GM23248 (cell line): ENCODE results near the gene CTSE. TPM values are rescaled to one million over a fixed set of nuclear protein-coding genes. Genes with fewer than 3 reads are reported as not detected.

Source experiments
- DNase-seq: peaks from one replicate; pipeline ENCODE4 v3.0.0-alpha.2; 2015
- H2AFZ ChIP-seq: fragments of 200-600 bp; sonication (generic); 2 replicates; pipeline ENCODE4 v1.6.1; 2016; ENCODE audit warnings: antibody characterized with exemption
- H3F3A ChIP-seq: fragments of 200-600 bp; sonication (generic); 2 replicates; pipeline ENCODE4 v1.6.1; 2016; ENCODE audit warnings: mild to moderate bottlenecking, antibody characterized with exemption, mixed run types; ENCODE audit not compliant: insufficient read depth
- H3K27ac ChIP-seq: fragments of 200-600 bp; sonication (generic); 2 replicates; pipeline ENCODE4 v1.5.1; 2016; ENCODE audit warnings: mild to moderate bottlenecking
- H3K27me3 ChIP-seq: fragments of 200-600 bp; sonication (generic); replicated peaks from 2 replicates; pipeline ENCODE4 v1.6.1; 2016; ENCODE audit warnings: mild to moderate bottlenecking; ENCODE audit not compliant: insufficient read depth
- H3K36me3 ChIP-seq: fragments of 200-600 bp; sonication (generic); 2 replicates; pipeline ENCODE4 v1.6.1; 2016; ENCODE audit warnings: low read depth, mild to moderate bottlenecking
- H3K4me1 ChIP-seq: fragments of 200-600 bp; sonication (generic); 2 replicates; pipeline ENCODE4 v1.6.1; 2016; ENCODE audit warnings: mild to moderate bottlenecking; ENCODE audit not compliant: insufficient read depth
- H3K4me2 ChIP-seq: fragments of 200-600 bp; sonication (generic); one replicate; pipeline ENCODE4 v1.6.1; 2016; ENCODE audit warnings: mild to moderate bottlenecking; ENCODE audit not compliant: unreplicated experiment
- H3K4me3 ChIP-seq: fragments of 200-600 bp; sonication (generic); 2 replicates; pipeline ENCODE4 v1.5.1; 2016; ENCODE audit warnings: mild to moderate bottlenecking
- H3K79me2 ChIP-seq: fragments of 200-600 bp; sonication (generic); 2 replicates; pipeline ENCODE4 v1.6.1; 2016; ENCODE audit warnings: mild to moderate bottlenecking; ENCODE audit not compliant: insufficient read depth
- H3K9ac ChIP-seq: fragments of 200-600 bp; sonication (generic); 2 replicates; pipeline ENCODE4 v1.6.1; 2016; ENCODE audit warnings: mild to moderate bottlenecking
- H3K9me2 ChIP-seq: fragments of 200-600 bp; sonication (generic); 2 replicates; pipeline ENCODE4 v1.6.1; 2016; ENCODE audit warnings: mixed run types, mild to moderate bottlenecking, moderate library complexity; ENCODE audit not compliant: insufficient read depth
- H3K9me3 ChIP-seq: fragments of 200-600 bp; sonication (generic); one replicate; pipeline ENCODE4 v1.6.1; 2017; ENCODE audit warnings: low read depth
- H4K20me1 ChIP-seq: fragments of 200-600 bp; sonication (generic); 2 replicates; pipeline ENCODE4 v1.6.0; 2016; ENCODE audit not compliant: insufficient read depth
- EZH2 ChIP-seq: fragments of 200-600 bp; sonication (generic); IDR thresholded peaks from 2 replicates; pipeline ENCODE4 v1.6.1; 2018; ENCODE audit warnings: antibody characterized with exemption, mild to moderate bottlenecking; ENCODE audit not compliant: insufficient read depth, poor library complexity, severe bottlenecking
- EZH2phosphoT487 ChIP-seq: fragments of 200-600 bp; sonication (generic); IDR thresholded peaks from 2 replicates; pipeline ENCODE4 v1.6.1; 2018; ENCODE audit warnings: antibody characterized with exemption, moderate library complexity, mild to moderate bottlenecking, low read depth; ENCODE audit not compliant: insufficient read depth
- WGBS, 2 experiments: methylation state at CpG; one replicate each; pipeline ENCODE4 v1.1.6; 2015 to 2017; ENCODE audit warnings: low lambda C conversion rate in 2 of 2, low coverage in 1 of 2; ENCODE audit errors: missing lambda C conversion rate in 2 of 2; 5-methylcytosine and 5-hydroxymethylcytosine counted together
- in situ Hi-C: fragments of 300-500 bp; cut with MboI; formaldehyde crosslinking; loops from 2 replicates; pipeline ENCODE4 v1.15.0; 2020
- polyA plus RNA-seq: library from polyadenylated mRNA; unstranded; fragments of >200 nt; fragmentation: Nextera tagmentation; extraction: Ambion mirVana; gene quantifications from 2 replicates; pipeline ENCODE4 v1.2.1, GENCODE V29; 2016
- total RNA-seq: library from RNA; depleted of rRNA; stranded (reverse); fragments of >200 nt; shearing (Covaris generic); gene quantifications from 2 replicates; pipeline ENCODE4 v1.2.3, GENCODE V29; 2014

CTSE gene
- total and polyA plus RNA-seq, 2 experiments from 2014 or later, result not detected

- Histone ChIP-seq H3K36me3 (no peaks in the 10 kb centered on the region), H3K27ac (no peak overlapping the region)
Observed at GRCh38 chr1:206022766-206023165, 929 bp downstream of the CTSE start.

GRCh38 chr1:206021626-206022365, 1.9 kb downstream of the CTSE start:
- Histone ChIP-seq H3K9me3 (no peaks in the 10 kb centered on the region), H3K79me2 (no peaks in the 10 kb centered on the region), H3K27me3 (peaks cover 12% of the 10 kb centered on the region; the same call in 1 of the 2 replicates), H3F3A (no peaks in the 10 kb centered on the region), H3K27ac (no peak overlapping the region), H3K9me2 (no peaks in the 10 kb centered on the region), H3K4me3 (no peak overlapping the region), H3K4me2 (no peak overlapping the region), H2AFZ (no peak overlapping the region), H3K36me3 (no peaks in the 10 kb centered on the region), H3K9ac (no peak overlapping the region), H4K20me1 (no peaks in the 10 kb centered on the region), H3K4me1 (peaks cover 7% of the 10 kb centered on the region)
- 62 to 67% methylated on average over 4 of the region's 4 CpGs for WGBS, 2 experiments
- TF ChIP-seq EZH2, result no peak
- TF ChIP-seq EZH2phosphoT487, result no peak
- in situ Hi-C loops, result no loop called here
- DNase-seq, result peak; percentile 37

More at GRCh38 chr1:206022766-206023165, 929 bp downstream of the CTSE start:
- Histone ChIP-seq H3K4me2 (no peak overlapping the region), H4K20me1 (no peaks in the 10 kb centered on the region), H3K4me1 (peaks cover 7% of the 10 kb centered on the region), H3F3A (no peaks in the 10 kb centered on the region), H3K9me2 (no peaks in the 10 kb centered on the region), H3K9me3 (no peaks in the 10 kb centered on the region), H2AFZ (no peak overlapping the region), H3K4me3 (no peak overlapping the region), H3K27me3 (peaks cover 12% of the 10 kb centered on the region; the same call in 1 of the 2 replicates), H3K9ac (no peak overlapping the region), H3K79me2 (no peaks in the 10 kb centered on the region)
- 95 to 96% methylated on average over 7 of the region's 7 CpGs for WGBS, 2 experiments
- TF ChIP-seq EZH2 (no peak), EZH2phosphoT487 (no peak)
- no peak for DNase-seq
- in situ Hi-C loops, result no loop called here

- WGBS, 2 experiments, result 87 to 88% methylated on average over 9 of the region's 9 CpGs
- in situ Hi-C loops, result no loop called here
- Histone ChIP-seq H3K27ac (no peak overlapping the region), H3K36me3 (no peaks in the 10 kb centered on the region), H3K79me2 (no peaks in the 10 kb centered on the region), H3K9me3 (no peaks in the 10 kb centered on the region), H4K20me1 (no peaks in the 10 kb centered on the region), H3K4me3 (no peak overlapping the region), H2AFZ (no peak overlapping the region), H3K4me1 (peaks cover 7% of the 10 kb centered on the region), H3K4me2 (no peak overlapping the region), H3F3A (no peaks in the 10 kb centered on the region), H3K9me2 (no peaks in the 10 kb centered on the region), H3K27me3 (peaks cover 12% of the 10 kb centered on the region; the same call in 1 of the 2 replicates), H3K9ac (no peak overlapping the region)
- no peak for TF ChIP-seq EZH2
- TF ChIP-seq EZH2phosphoT487, result no peak
- no peak for DNase-seq
Observed at GRCh38 chr1:206021008-206021625, 2.6 kb downstream of the CTSE start.

GRCh38 chr1:206020393-206021007, 3.2 kb downstream of the CTSE start:
- DNase-seq, result no peak
- Histone ChIP-seq H3K4me2 (no peak overlapping the region), H3K27ac (no peak overlapping the region), H3K36me3 (no peaks in the 10 kb centered on the region), H2AFZ (no peak overlapping the region), H3K4me3 (no peak overlapping the region), H3K9me2 (no peaks in the 10 kb centered on the region), H3K27me3 (peaks cover 12% of the 10 kb centered on the region; the same call in 1 of the 2 replicates), H3K9me3 (no peaks in the 10 kb centered on the region), H3K79me2 (no peaks in the 10 kb centered on the region), H3F3A (no peaks in the 10 kb centered on the region), H3K9ac (no peak overlapping the region), H4K20me1 (no peaks in the 10 kb centered on the region), H3K4me1 (peaks cover 7% of the 10 kb centered on the region)
- in situ Hi-C loops, result no loop called here
- WGBS, 2 experiments, result 77 to 80% methylated on average over 4 of the region's 4 CpGs
- no peak for TF ChIP-seq EZH2
